Esophagus squamous epithelium (tissue), 5 donors: ENCODE measurements around the gene CUBN. TPM values are rescaled to one million over a fixed set of nuclear protein-coding genes. Genes with fewer than 3 reads are reported as not detected.

Experiments
- DNase-seq: peaks from one replicate; lab custom pipeline; 2025; lab: John Stamatoyannopoulos, UW
- H3K27ac ChIP-seq, 4 donors: fragments of 200-600 bp; sonication (generic); one replicate each; pipeline ENCODE4 v1.5.1; 2016 to 2019; ENCODE audit warnings: mild to moderate bottlenecking in 1 of 4
- H3K27me3 ChIP-seq, 4 donors: fragments of 200-600 bp; sonication (generic); 1 replicate in 3 of 4; 2 replicates in 1 of 4; pipeline versions ENCODE4 v1.5.1 to v1.6.0; 2017 to 2021; ENCODE audit warnings: antibody characterized with exemption in 1 of 4
- H3K36me3 ChIP-seq, 3 donors: fragments of 200-600 bp; sonication (generic); one replicate each; pipeline ENCODE4 v1.5.1; 2016 to 2019
- H3K4me1 ChIP-seq, 3 donors: fragments of 200-600 bp; sonication (generic); one replicate each; pipeline ENCODE4 v1.5.1; 2017 to 2019
- H3K4me3 ChIP-seq, 4 donors: fragments of 200-600 bp; sonication (generic); 1 replicate in 3 of 4; 2 replicates in 1 of 4; pipeline ENCODE4 v1.5.1; 2016 to 2019; ENCODE audit warnings: mild to moderate bottlenecking in 2 of 4, moderate library complexity in 1 of 4
- H3K9me3 ChIP-seq, 3 donors: fragments of 200-600 bp; sonication (generic); one replicate each; pipeline ENCODE4 v1.5.1; 2016 to 2019
- CTCF ChIP-seq, 6 experiments: fragments of 450-650 bp in 4 of 6; fragments of 200-600 bp in 2 of 6; sonication (generic) in 2 of 6; IDR thresholded peaks; one replicate each; pipeline ENCODE4 v1.5.1; 2016 to 2019; ENCODE audit warnings: antibody characterized with exemption in 6 of 6, mild to moderate bottlenecking in 4 of 6, moderate library complexity in 4 of 6
- POLR2A ChIP-seq, 4 donors: fragments of 450-650 bp; IDR thresholded peaks; one replicate each; pipeline ENCODE4 v1.6.1; 2017; ENCODE audit warnings: antibody characterized with exemption in 4 of 4, mild to moderate bottlenecking in 4 of 4, moderate library complexity in 3 of 4
- WGBS, 2 donors: methylation state at CpG; one replicate each; pipeline ENCODE4 v1.1.5; 2018; 5-methylcytosine and 5-hydroxymethylcytosine counted together
- intact Hi-C: fragments of 100-400 bp; cut with DNase I; formaldehyde crosslinking; loops from one replicate; pipeline ENCODE4 v1.15.0; 2022
- total RNA-seq, 4 donors: library from RNA; depleted of rRNA; stranded (reverse); fragments of >200 nt; gene quantifications; one replicate each; pipeline ENCODE4 v1.1.0, GENCODE V29; 2016
- donor health status: DM: yes; HTN: yes; CAD: no.

CUBN gene
- total RNA-seq, 4 donors from 2014 or later = 0.15 to 0.83 (median 0.51) TPM

GRCh38 chr10:17101257-17101909, 28.2 kb downstream of the CUBN start:
- Histone ChIP-seq H3K9me3 (no peaks in the 10 kb centered on the region), H3K4me1 (no peaks in the 10 kb centered on the region), H3K4me3 (no peak overlapping the region), H3K27me3 (no peaks in the 10 kb centered on the region), H3K36me3 (no peaks in the 10 kb centered on the region), H3K27ac (peak overlapping the region in 2 of 4 donors; percentile 10 to 47)
- DNase-seq = no peak
- 74 to 86% methylated on average over 7 of the region's 7 CpGs for WGBS, 2 donors
- intact Hi-C loops = no loop called here
- TF ChIP-seq POLR2A (IDR thresholded peaks at IDR 0.05) = no peak
- no peak for TF ChIP-seq CTCF (IDR thresholded peaks at IDR 0.05)

GRCh38 chr10:17100586-17100985, 29.0 kb downstream of the CUBN start:
- Histone ChIP-seq H3K27ac (peak overlapping the region in 3 of 4 donors; percentile 2 to 18 (median 10)), H3K4me1 (no peaks in the 10 kb centered on the region), H3K27me3 (no peaks in the 10 kb centered on the region), H3K9me3 (no peaks in the 10 kb centered on the region), H3K4me3 (no peak overlapping the region), H3K36me3 (no peaks in the 10 kb centered on the region)
- intact Hi-C loops = no loop called here
- TF ChIP-seq POLR2A (IDR thresholded peaks at IDR 0.05) = no peak
- no peak for TF ChIP-seq CTCF (IDR thresholded peaks at IDR 0.05)
- no peak for DNase-seq
- WGBS, 2 donors = 61 to 71% methylated on average over 9 of the region's 9 CpGs

- Histone ChIP-seq H3K27me3 (no peaks in the 10 kb centered on the region), H3K9me3 (no peaks in the 10 kb centered on the region), H3K36me3 (no peaks in the 10 kb centered on the region), H3K4me1 (no peaks in the 10 kb centered on the region), H3K4me3 (no peak overlapping the region), H3K27ac (no peak overlapping the region)
- WGBS, 2 donors = 86 to 91% methylated on average over 3 of the region's 3 CpGs
- intact Hi-C loops = no loop called here
- no peak for DNase-seq
- TF ChIP-seq CTCF (IDR thresholded peaks at IDR 0.05) = no peak
- TF ChIP-seq POLR2A (IDR thresholded peaks at IDR 0.05) = no peak
These were observed 31.6 kb downstream of the CUBN start for GRCh38 chr10:17098012-17098411.

GRCh38 chr10:17094844-17095243, 34.8 kb downstream of the CUBN start:
- no peak for DNase-seq
- no peak overlapping the region for H3K27ac ChIP-seq
- H3K9me3 ChIP-seq = no peaks in the 10 kb centered on the region
- H3K27me3 ChIP-seq = no peaks in the 10 kb centered on the region
- intact Hi-C loops = no loop called here
- TF ChIP-seq POLR2A (IDR thresholded peaks at IDR 0.05) (no peak), CTCF (IDR thresholded peaks at IDR 0.05) (no peak)
- no peaks in the 10 kb centered on the region for H3K36me3 ChIP-seq
- no peak overlapping the region for H3K4me3 ChIP-seq
- no peaks in the 10 kb centered on the region for H3K4me1 ChIP-seq

GRCh38 chr10:17092986-17093803, 36.4 kb downstream of the CUBN start:
- intact Hi-C loops = no loop called here
- Histone ChIP-seq H3K36me3 (no peaks in the 10 kb centered on the region), H3K27me3 (no peaks in the 10 kb centered on the region), H3K27ac (no peak overlapping the region), H3K9me3 (no peaks in the 10 kb centered on the region), H3K4me3 (no peak overlapping the region), H3K4me1 (no peaks in the 10 kb centered on the region)
- TF ChIP-seq POLR2A (IDR thresholded peaks at IDR 0.05) = no peak
- no peak for TF ChIP-seq CTCF (IDR thresholded peaks at IDR 0.05)
- no peak for DNase-seq
- WGBS, 2 donors = 63 to 67% methylated on average over 5 of the region's 5 CpGs
